ENCODE measurements around the gene EMCN.
"Not testable (repeated sequence)": the region's sequence is repeated elsewhere in the genome, so short reads cannot be mapped to it uniquely, and the experiment has no call there.

EMCN gene, protein sequence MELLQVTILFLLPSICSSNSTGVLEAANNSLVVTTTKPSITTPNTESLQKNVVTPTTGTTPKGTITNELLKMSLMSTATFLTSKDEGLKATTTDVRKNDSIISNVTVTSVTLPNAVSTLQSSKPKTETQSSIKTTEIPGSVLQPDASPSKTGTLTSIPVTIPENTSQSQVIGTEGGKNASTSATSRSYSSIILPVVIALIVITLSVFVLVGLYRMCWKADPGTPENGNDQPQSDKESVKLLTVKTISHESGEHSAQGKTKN

DNA sequence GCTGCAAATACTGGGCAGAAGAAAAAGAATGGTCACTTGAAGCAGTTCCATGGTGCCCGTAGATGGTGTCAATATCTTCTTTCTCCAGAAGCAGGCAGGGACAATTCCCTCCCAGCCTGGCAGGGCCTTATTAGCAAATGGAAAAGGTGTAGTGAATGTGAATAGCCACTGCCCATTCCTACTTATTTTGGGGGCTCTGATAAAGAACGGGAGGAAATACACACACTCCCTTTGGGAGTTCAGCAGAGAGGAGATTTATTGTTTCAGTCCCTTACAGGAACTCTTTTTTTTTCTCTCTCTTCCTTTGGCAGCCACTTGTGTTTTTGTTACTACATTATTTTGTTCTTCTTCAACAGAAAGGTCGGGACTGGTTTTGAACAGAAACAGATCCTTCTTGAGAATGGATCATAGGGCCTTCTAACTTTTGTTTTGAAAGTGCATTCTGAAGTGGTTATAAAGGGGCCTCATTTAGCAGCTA lies at the start of gene EMCN:
EMCN (minus strand) TSS at position 159 of the 478 bp plus-strand sequence; CDS start at position 51, 108 bp downstream.
- DNase-seq (ENCODE audit: low read depth in 1 of 2, low spot score in 1 of 2): no peak

DNA sequence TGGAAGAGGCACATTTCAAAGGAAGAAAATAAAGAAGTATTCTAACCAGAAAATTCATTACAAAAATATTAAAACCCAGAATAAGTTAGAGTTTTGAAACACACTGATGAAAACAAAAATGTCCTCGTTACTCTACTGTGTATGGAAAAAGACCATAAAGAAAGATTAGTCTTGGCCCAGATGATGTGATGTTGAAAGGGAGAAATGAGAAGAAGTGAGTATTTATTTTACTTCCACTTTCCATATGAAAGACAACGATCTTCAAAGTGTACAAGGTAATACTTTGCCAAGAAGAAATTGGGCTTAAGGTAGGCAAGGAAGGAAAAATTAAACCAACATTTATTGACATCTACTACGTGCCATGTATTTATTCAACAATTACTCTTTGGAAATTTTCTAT lies 48.6 kb upstream of the EMCN start:
- DNase-seq (ENCODE audit: low read depth in 1 of 2, low spot score in 1 of 2): no peak

DNA sequence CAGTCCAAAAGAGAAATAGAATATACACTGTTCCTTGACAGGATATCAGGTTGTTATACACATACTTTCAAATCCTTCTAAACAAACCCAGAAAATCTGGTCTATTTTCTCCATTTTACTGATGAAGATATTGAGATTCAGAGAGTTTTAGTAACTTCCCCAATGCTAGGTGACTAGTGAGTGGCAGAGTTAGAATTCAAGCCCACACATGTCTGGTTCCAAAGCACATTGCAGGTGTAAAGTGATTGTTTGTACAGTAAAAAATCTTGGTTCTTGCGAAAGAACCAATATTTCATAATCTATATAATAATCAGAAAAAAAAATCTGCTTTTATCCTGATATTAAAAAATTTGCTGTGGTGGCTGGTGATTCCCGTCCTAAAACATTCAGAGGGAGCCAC lies 39.5 kb upstream of the EMCN start:
- DNase-seq (ENCODE audit: low read depth in 1 of 2, low spot score in 1 of 2): no peak

DNA sequence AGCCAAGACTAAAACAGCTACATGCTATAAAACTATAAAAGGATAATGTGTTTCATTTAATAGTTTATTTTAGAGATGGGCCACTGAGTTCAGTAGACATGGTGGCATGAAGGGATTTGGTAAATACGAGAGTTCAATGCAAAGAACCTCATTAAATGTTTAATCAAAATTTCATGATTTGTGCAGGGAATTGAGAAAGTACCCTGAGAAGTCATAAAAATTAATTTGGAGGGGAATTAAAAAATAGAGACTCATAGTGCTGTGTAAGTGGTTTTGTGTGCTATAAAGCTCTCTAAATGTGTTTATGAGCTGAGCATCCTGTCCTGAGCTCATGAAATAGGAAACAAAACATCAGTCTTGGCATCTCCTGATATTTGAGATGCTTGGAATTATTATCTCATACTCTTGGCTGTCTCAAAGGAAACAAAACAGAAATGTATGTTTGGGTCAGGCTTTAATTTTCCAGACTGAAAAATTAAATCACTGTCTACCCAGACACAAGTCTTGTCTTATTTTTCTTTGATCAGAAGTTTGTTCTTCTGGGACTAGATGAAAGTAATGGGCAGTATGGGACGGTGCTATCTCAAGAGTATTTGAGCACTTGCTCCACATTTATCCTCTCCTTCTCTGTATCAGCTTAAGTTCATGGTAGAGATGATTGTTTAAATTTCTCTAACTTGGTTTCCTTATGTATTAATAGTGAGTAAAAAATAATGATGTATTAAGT lies 38.0 kb upstream of the EMCN start:
- no peak for DNase-seq (ENCODE audit: low read depth in 1 of 2, low spot score in 1 of 2)

DNA sequence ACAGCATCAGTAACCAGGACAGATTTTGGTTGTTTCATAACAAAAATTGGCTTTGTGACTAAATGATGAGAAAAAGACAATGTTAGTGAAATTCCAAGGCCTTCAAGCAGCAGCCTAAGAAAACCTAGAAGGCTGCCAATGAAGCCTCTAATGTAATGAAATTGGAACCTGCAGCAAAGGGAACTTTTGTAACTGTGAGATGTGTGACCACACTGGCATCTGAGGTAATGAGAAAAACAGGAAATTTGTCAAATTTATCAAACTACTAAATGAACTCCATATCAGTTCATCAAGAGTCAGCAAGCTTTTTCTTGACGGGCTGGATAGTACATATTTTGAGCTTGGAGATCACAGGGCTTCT lies 30.4 kb upstream of the EMCN start:
- no peak for DNase-seq (ENCODE audit: low read depth in 1 of 2, low spot score in 1 of 2)

DNA sequence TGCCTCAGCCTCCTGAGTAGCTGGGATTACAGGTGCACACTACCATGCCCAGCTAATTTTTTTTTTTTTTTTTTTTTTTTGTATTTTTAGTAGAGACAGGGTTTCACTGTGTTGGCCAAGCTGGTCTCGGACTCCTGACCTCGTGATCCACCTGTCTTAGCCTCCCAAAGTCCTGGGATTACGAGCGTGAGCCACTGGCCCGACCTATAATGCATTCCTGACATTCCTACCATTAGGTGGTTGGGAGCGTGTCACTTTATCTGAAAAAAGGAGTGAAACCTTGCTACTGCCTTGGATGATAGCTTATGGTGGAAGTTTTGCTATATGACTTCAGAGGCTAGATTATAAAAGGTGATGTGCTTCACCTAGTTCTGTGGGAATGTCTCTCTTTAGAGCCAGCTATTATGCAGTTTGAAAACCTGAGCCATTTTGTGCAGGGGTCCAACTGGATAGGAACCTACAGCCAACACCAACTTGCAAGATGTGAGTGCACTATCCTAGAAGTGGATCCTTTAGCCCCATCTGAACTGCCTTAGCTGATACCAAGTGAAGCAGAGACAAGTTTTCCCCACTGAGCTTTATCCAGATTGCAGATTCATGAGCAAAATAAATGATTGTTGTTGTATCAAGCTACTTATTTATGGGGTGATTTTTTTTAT lies 29.8 kb upstream of the EMCN start:
- DNase-seq (ENCODE audit: low read depth in 1 of 2, low spot score in 1 of 2): no peak

DNA sequence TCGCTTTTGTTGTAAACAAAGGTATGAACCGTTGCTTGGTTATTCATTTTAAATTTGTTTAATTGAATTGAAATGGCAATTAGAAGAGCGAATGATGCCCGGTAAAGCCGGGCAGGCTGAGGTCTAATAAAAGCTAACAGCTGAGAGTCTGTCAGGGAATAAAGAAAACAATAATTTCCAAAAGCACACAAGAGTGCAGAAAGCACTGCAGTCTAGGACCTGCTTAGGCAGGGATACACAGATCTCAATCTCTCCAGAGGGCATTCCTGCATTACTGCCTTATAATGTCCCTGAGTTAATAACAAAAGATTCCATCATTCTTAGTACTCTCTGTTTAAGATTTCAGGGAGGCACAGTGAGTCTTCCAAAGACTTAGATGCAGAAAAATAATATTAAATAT lies 27.6 kb upstream of the EMCN start:
- no peak for DNase-seq (ENCODE audit: low read depth in 1 of 2, low spot score in 1 of 2)

DNA sequence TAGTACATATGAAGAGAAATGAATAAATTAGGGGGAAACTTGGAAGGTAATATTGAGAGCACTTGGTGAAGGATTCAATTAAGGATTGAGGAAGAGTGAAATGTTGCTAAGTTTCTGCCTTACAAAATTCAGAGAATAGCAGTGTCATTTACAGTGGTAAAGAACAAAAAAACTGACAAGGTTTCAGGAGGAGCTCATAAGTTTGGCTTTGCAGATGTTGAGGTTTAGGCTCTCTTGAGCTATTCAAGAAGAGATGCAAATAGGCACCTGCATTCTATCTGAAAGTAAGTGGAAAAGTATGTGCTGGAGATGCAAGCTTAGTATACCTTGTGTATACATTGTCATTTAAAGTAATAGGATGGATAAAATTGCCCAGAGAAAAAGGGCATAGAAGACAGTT lies 22.3 kb upstream of the EMCN start:
- no peak for DNase-seq (ENCODE audit: low read depth in 1 of 2, low spot score in 1 of 2)

DNA sequence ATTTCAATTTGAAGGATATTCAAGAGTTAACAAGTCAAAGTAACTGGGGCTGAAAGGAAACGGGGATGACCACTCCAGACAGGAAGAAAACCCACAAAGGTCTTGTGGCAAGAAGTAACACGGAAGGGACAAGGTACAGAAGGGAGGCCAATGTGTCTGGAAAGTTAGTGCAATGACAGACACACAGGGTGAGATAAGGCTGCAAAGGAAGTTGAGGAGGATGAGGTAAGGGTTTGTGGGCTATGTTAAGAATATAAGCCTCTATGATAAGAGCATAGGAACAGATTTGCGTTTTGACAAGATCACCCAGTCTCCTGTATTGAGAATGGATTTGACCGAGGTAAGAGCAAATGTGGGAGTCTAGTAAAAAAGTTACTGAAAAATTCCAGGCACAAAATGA lies 21.9 kb upstream of the EMCN start:
- DNase-seq (ENCODE audit: low read depth in 1 of 2, low spot score in 1 of 2): no peak

DNA sequence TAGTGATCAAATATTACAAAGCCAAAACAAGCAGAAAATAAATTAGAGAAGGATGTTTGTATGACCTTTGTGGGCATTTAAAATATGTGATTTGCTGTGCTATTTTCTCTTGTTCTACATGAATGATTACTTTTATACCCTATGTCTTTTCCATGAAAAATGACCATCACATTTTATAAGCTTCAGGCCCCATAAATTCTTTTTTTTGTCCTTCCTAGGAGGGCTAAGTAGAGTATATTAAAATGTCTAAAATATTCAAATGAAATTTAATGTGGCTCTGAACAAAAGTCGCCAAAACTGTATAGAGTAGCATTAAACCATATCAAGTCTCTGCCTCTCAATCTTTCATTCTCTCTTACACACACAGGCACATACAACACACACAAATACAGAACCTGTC lies 15.9 kb upstream of the EMCN start:
- no peak for DNase-seq (ENCODE audit: low read depth in 1 of 2, low spot score in 1 of 2)

DNA sequence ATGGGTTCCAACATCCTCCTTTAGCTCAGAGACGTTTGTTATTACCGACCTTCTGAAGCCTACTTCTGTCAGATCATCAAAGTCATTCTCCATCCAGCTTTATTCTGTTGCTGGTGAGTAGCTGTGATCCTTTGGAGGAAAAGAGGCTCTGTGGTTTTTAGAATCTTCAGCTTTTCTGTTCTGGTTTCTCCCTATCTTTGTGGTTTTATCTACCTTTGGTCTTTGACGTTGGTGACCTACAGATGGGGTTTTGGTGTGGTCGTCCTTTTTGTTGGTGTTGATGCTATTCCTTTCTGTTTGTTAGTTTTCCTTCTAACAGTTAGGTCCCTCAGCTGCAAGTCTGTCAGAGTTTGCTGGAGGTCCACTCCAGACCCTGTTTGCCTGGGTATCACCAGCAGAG lies 12.3 kb upstream of the EMCN start:
- DNase-seq (ENCODE audit: low read depth in 1 of 2, low spot score in 1 of 2): not testable (repeated sequence)

DNA sequence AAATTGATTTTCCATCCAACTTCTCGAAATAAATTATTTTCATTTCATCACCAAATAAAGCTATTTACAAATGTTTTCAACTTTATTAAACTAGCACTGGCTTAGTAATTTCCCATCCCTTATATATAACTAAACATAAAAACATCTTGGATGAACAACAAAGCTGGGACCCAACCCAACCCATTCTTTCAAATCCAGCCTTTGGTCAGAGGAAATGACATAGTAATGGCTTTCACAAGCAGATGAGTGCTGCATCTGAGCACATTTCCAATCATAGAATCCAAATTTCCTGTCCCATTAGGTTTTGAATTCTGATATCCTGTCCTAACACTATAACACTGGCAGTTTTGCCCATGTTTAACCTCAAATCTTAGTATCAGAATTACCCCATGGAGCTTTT lies 7.9 kb upstream of the EMCN start:
- no peak for DNase-seq (ENCODE audit: low read depth in 1 of 2, low spot score in 1 of 2)

DNA sequence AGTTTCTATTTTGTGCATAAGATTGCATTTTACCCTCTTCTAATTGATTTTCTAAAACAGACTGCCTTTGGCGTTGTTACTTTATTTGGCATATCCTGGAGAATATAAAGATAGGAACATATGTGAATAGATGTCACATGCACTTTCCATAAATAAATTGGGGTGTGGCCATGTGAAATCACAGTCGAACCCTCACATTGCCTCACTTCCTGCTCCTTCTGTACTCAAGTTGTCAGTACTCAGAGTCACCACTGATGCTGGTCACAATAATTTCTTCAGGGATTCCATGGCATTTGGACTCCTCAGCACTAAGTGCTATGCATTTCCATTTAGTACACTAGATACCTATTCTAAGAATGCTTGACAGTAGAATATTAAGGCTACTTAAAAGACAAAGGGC lies 1.4 kb upstream of the EMCN start:
- DNase-seq (ENCODE audit: low read depth in 1 of 2, low spot score in 1 of 2): no peak

DNA sequence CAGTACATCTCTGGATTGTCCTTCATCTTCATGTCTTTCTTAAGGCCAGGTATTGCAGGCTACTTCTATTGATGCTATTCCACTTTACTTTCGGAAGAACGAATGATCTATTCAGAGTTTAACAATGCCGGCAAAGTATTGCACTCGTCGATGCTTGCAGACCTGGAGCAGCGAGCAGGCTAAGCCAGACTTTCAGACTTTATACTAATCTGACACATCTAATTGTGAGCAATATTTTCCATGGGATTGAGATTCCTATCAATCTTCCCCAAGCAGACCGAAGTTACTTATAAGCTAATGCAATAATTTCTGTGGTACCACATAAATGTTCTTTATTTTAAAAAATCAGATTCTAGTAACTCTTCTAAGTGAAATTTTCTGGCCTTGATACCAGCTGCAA lies 1.6 kb downstream of the EMCN start:
- DNase-seq (ENCODE audit: low read depth in 1 of 2, low spot score in 1 of 2): no peak

DNA sequence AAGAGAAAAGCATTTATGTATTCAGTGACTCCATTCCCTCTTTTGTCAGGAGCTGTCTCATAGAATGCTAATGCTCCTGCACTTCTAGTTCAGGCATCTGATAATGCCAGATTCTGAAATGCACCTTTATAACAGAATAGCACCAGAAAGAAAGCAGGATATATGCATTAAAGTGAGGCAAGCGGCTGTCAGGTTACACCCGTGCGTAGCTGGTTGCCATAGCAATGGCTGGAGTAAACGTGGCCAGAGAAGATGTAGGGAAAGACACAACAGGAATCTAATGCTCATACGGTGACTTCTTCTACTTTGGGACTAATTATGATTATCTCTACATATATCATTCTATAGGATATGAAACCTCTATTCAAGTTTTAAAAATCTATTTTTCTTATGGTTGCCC lies 5.9 kb downstream of the EMCN start:
- DNase-seq (ENCODE audit: low read depth in 1 of 2, low spot score in 1 of 2): no peak

DNA sequence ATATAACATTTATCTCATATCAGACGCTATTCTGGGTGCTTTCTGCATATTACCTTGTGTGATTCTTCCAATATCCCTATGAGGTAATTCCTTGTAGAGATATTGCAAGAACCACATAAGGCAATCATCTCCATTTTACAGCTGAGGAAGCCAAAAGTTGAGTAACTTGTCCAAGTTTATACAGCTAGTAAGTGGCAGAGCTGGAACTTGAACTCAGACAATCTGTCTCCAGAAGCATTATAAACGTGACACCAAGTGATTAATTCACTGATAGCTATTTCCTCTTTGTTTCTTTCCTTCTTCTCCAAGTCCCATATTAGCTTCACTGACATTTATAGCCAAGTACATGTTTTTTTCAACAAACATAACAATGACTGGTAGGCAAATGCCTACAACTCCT lies 7.3 kb downstream of the EMCN start:
- DNase-seq (ENCODE audit: low read depth in 1 of 2, low spot score in 1 of 2): no peak

DNA sequence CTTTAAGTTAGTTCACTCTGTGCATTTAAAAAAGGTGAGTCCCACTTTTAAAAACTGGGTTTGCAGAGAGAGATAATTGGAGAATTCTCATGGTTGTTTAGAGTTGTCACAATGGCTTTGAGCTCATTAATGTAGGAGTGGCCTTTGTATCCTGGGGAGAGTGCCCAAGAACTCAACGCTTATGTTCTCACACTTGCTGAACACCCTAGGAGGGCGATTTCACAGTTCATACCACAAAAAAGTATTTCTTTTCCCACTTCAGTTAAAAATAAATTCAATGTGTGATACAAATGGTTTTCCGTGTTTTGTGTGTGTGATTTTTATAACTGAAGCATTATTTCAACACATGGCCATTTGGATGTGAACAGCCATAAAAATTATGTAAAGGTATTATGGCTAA lies 8.4 kb downstream of the EMCN start:
- no peak for DNase-seq (ENCODE audit: low read depth in 1 of 2, low spot score in 1 of 2)

DNA sequence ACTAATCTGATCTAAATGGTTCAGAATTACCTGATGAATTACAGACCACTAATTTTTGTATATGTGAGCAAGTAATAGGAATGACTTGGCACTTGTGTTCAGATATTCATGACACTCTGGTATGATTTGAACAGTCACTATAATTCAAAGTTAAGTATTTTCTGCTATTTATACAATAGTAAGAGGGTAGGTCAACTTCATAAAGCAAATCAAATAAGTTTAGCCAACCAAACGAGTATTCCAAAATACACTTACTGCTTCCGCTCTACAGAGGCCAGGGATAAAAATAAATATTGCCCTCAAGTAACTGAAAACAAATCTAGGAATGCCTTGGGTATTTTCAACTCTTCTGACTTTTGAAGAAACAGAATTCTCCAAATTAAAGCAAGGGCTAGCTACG lies 9.1 kb downstream of the EMCN start:
- DNase-seq (ENCODE audit: low read depth in 1 of 2, low spot score in 1 of 2): no peak

DNA sequence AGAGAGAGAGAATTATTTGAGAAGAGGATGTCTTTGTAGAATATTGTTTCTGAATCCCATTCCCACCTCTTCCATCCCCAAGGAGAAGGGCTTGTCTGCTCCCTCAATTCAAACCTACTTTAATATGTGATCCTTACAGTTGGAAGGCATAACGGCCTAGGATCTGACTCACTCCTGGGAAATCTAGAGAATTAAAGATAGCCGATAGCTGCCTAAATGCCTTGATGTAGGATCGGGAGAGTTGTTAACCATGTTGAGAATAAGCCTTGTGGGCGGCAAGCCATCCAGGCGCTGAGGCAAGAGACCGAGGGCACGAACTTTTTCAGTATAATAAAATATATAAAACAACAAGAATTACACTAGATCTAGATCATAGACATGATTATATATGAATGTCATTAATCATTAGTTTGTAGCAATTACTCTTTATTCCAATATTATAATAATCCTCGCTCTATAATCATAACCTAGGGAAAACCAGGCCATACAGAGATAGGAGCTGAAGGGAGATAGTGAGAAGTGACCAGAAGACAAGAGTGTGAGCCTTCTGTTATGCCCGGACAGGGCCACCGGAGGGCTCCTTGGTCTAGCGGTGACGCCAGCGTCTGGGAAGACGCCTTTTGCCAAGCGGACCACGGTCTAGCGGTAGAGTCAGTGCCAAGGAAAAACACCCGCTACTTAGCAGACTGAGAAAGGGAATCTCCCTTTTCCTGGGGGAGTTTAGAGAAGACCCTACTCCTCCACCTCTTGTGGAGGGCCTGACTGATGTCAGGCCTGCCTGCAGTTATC lies 13.5 kb downstream of the EMCN start:
- no peak for DNase-seq (ENCODE audit: low read depth in 1 of 2, low spot score in 1 of 2)

DNA sequence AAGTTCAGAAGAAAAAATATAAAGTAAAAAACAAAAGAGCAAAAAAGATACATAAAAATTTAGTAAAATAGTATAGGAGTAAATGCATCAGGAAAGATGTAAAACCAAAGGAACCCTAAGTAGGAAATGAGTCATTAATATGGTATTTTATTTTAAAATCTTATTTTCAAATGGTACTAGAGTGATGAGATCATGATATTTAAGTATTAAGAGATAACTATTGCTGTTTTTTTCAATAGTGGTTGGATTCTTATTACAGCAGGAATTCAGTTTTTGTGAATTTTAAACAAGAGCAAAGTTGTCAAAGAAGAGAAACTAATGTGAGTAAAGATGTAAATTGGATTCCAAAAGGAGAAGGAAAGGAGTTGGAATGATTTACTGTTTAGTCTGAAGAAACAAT lies 20.0 kb downstream of the EMCN start:
- no peak for DNase-seq (ENCODE audit: low read depth in 1 of 2, low spot score in 1 of 2)

DNA sequence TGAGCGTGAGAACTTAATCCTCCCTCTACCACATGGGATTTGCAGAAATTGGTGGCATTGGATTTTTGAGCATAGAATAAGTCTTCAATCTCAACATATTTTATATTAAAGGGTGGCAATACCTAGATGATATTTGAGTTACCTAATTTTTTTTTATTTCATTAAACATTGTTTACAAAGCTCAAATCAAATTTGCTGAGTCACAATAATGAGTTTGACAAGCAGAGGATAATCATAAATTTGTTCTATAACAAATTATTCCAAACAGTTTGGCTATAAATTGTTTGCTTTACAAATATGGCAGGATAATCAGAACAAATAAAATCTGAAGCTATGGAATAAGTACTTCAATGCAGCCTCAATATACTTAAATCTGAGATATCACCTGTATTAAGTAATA lies 22.7 kb downstream of the EMCN start:
- DNase-seq (ENCODE audit: low read depth in 1 of 2, low spot score in 1 of 2): no peak

DNA sequence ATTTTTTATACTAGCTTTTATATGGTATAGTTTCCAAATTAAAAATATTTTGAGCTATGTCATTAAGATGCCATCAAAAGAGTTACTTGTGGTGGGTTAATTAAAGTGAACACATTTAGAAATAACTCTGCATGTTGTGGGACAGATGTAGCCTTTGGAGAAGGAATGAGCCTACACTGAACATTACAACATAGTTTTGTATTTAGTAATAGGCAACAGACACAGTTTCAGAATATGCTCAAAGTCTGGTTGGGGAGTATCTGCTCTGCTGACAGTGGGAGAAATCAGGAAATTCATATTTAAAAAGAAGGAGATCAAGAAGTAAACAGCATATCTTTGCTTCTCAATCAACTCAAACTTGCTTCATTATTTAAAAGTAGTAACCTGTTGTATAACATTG lies 23.7 kb downstream of the EMCN start:
- DNase-seq (ENCODE audit: low read depth in 1 of 2, low spot score in 1 of 2): no peak
